PFSK-1 (cell line): ENCODE data around the gene HSF2BP.

Source experiments
- FOXP2 ChIP-seq: optimal IDR thresholded peaks from 2 replicates; pipeline ENCODE3; 2011; ENCODE audit warnings: borderline replicate concordance, control low read depth, inconsistent platforms; ENCODE audit not compliant: insufficient read depth; ENCODE audit errors: extremely low read length, extremely low read depth
- POLR2AphosphoS5 ChIP-seq: IDR thresholded peaks from 2 replicates; pipeline ENCODE4 v1.6.1; 2012; ENCODE audit warnings: low read depth, mild to moderate bottlenecking, control low read depth, low read length, moderate library complexity
- REST ChIP-seq, 2 experiments: IDR thresholded peaks; 2 replicates each; pipeline versions ENCODE4 v1.6.1 to v1.8.0; 2011 to 2012; ENCODE audit warnings: low read depth in 2 of 2, low read length in 2 of 2, control low read depth in 1 of 2, inconsistent platforms in 1 of 2, mild to moderate bottlenecking in 1 of 2, moderate library complexity in 1 of 2; ENCODE audit not compliant: insufficient read depth in 1 of 2
- SIN3A ChIP-seq: IDR thresholded peaks from 2 replicates; pipeline ENCODE4 v1.6.1; 2012; ENCODE audit warnings: mild to moderate bottlenecking, low read length, moderate library complexity, borderline replicate concordance; ENCODE audit not compliant: insufficient read depth
- TAF1 ChIP-seq: IDR thresholded peaks from 2 replicates; pipeline ENCODE4 v1.6.1; 2012; ENCODE audit warnings: low read length, control low read depth, borderline replicate concordance; ENCODE audit not compliant: insufficient read depth

Gene HSF2BP

GRCh38 chr21:43644071-43644470, 15.2 kb downstream of the HSF2BP start:
- TF ChIP-seq SIN3A (no peak), FOXP2 (no peak), REST (IDR thresholded peaks at IDR 0.05; ENCODE audit: insufficient read depth in 1 of 2, low read depth in 2 of 2, low read length in 2 of 2) (no peak), POLR2AphosphoS5 (no peak), TAF1 (no peak)

GRCh38 chr21:43643193-43643592, 16.1 kb downstream of the HSF2BP start:
- TF ChIP-seq SIN3A (no peak), REST (IDR thresholded peaks at IDR 0.05; ENCODE audit: insufficient read depth in 1 of 2, low read depth in 2 of 2, low read length in 2 of 2) (no peak), TAF1 (no peak)

- TF ChIP-seq TAF1 (no peak), FOXP2 (no peak), POLR2AphosphoS5 (no peak), REST (IDR thresholded peaks at IDR 0.05; ENCODE audit: insufficient read depth in 1 of 2, low read depth in 2 of 2, low read length in 2 of 2) (no peak), SIN3A (no peak)
These were observed 18.9 kb downstream of the HSF2BP start for GRCh38 chr21:43640400-43640799.

GRCh38 chr21:43639470-43640353, 19.6 kb downstream of the HSF2BP start:
- TF ChIP-seq FOXP2 (no peak), POLR2AphosphoS5 (no peak)

- TF ChIP-seq REST (IDR thresholded peaks at IDR 0.05; ENCODE audit: insufficient read depth in 1 of 2, low read depth in 2 of 2, low read length in 2 of 2) (no peak), SIN3A (no peak), POLR2AphosphoS5 (no peak), TAF1 (no peak), FOXP2 (no peak)
These were observed 21.6 kb downstream of the HSF2BP start for GRCh38 chr21:43637530-43638158.
